DOHH2 (cell line): Measurements from ENCODE around the gene MLH3.

Experiments used
- H3F3A ChIP-seq: fragments of 200-600 bp; sonication (generic), shearing (Covaris generic); 2 replicates; pipeline ENCODE4 v1.6.0; 2016; ENCODE audit warnings: antibody characterized with exemption, mild to moderate bottlenecking; ENCODE audit not compliant: control insufficient read depth, insufficient read depth
- H3K27ac ChIP-seq: fragments of 200-600 bp; sonication (generic); 2 replicates; pipeline ENCODE4 v1.5.1; 2014; ENCODE audit warnings: low read depth, mild to moderate bottlenecking, low read length, moderate library complexity
- H3K27me3 ChIP-seq: fragments of 200-600 bp; sonication (generic); 2 replicates; pipeline ENCODE4 v1.6.1; 2014; ENCODE audit warnings: mild to moderate bottlenecking, low read length, mixed read lengths; ENCODE audit not compliant: control insufficient read depth
- H3K36me3 ChIP-seq: fragments of 200-600 bp; sonication (generic); 2 replicates; pipeline ENCODE4 v1.6.1; 2014; ENCODE audit warnings: mild to moderate bottlenecking, low read length, moderate library complexity, mixed read lengths; ENCODE audit not compliant: control insufficient read depth
- H3K4me1 ChIP-seq: fragments of 200-600 bp; sonication (generic); 2 replicates; pipeline ENCODE4 v1.6.1; 2014; ENCODE audit warnings: mild to moderate bottlenecking, low read length, mixed read lengths; ENCODE audit not compliant: control insufficient read depth
- H3K4me2 ChIP-seq: fragments of 200-600 bp; sonication (generic); 2 replicates; pipeline ENCODE4 v1.6.0; 2014; ENCODE audit warnings: mild to moderate bottlenecking, low read length, moderate library complexity
- H3K4me3 ChIP-seq: fragments of 200-600 bp; sonication (generic); 2 replicates; pipeline ENCODE4 v1.5.1; 2014; ENCODE audit warnings: mild to moderate bottlenecking, low read length, mixed read lengths
- H3K79me2 ChIP-seq: fragments of 200-600 bp; sonication (generic); 2 replicates; pipeline ENCODE4 v1.6.1; 2014; ENCODE audit warnings: mild to moderate bottlenecking, low read length, mixed read lengths; ENCODE audit not compliant: control insufficient read depth
- H3K9me2 ChIP-seq: fragments of 200-600 bp; sonication (generic); replicated peaks from 2 replicates; pipeline ENCODE4 v1.6.1; 2014; ENCODE audit warnings: mild to moderate bottlenecking, low read length, mixed read lengths; ENCODE audit not compliant: control insufficient read depth
- H3K9me3 ChIP-seq: fragments of 200-600 bp; sonication (generic); 2 replicates; pipeline ENCODE4 v1.6.1; 2014; ENCODE audit warnings: antibody characterized with exemption, low read length, mixed read lengths; ENCODE audit not compliant: control insufficient read depth, insufficient read depth
- H4K20me1 ChIP-seq: fragments of 200-600 bp; sonication (generic); 2 replicates; pipeline ENCODE4 v1.6.0; 2014; ENCODE audit warnings: low read depth, mild to moderate bottlenecking, antibody characterized with exemption, low read length, moderate library complexity; ENCODE audit not compliant: control insufficient read depth, insufficient read depth
- EZH2phosphoT487 ChIP-seq: fragments of 200-600 bp; sonication (generic); IDR thresholded peaks from 2 replicates; pipeline ENCODE4 v1.6.1; 2017; ENCODE audit warnings: borderline replicate concordance, mild to moderate bottlenecking, antibody characterized with exemption, low read length, moderate library complexity, mixed read lengths
- TF ChIP-seq, protein P1 (sequence below): fragments of 200-600 bp; sonication (generic); IDR thresholded peaks from one replicate; pipeline ENCODE4 v1.5.1; 2014; ENCODE audit warnings: antibody characterized with exemption, mild to moderate bottlenecking, low read depth, low read length; ENCODE audit not compliant: poor library complexity, severe bottlenecking

Gene MLH3

GRCh38 chr14:75040507-75040906, 10.8 kb downstream of the MLH3 start:
- Histone ChIP-seq H3K36me3 (peaks cover 40% of the 10 kb centered on the region), H3K4me2 (no peak overlapping the region), H3K79me2 (peaks cover 15% of the 10 kb centered on the region), H3K27me3 (no peaks in the 10 kb centered on the region), H3F3A (peaks cover 4% of the 10 kb centered on the region; the same call in 1 of the 2 replicates), H3K9me2 (no peaks in the 10 kb centered on the region), H3K9me3 (no peaks in the 10 kb centered on the region), H3K4me1 (no peaks in the 10 kb centered on the region), H3K27ac (no peak overlapping the region), H3K4me3 (no peak overlapping the region), H4K20me1 (no peaks in the 10 kb centered on the region)
- no peak for TF ChIP-seq EZH2phosphoT487
- TF ChIP-seq, protein P1, sequence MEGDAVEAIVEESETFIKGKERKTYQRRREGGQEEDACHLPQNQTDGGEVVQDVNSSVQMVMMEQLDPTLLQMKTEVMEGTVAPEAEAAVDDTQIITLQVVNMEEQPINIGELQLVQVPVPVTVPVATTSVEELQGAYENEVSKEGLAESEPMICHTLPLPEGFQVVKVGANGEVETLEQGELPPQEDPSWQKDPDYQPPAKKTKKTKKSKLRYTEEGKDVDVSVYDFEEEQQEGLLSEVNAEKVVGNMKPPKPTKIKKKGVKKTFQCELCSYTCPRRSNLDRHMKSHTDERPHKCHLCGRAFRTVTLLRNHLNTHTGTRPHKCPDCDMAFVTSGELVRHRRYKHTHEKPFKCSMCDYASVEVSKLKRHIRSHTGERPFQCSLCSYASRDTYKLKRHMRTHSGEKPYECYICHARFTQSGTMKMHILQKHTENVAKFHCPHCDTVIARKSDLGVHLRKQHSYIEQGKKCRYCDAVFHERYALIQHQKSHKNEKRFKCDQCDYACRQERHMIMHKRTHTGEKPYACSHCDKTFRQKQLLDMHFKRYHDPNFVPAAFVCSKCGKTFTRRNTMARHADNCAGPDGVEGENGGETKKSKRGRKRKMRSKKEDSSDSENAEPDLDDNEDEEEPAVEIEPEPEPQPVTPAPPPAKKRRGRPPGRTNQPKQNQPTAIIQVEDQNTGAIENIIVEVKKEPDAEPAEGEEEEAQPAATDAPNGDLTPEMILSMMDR: no peak

GRCh38 chr14:75032939-75033338, 18.3 kb downstream of the MLH3 start:
- Histone ChIP-seq H4K20me1 (no peaks in the 10 kb centered on the region), H3K9me3 (no peaks in the 10 kb centered on the region), H3K4me1 (no peaks in the 10 kb centered on the region), H3K36me3 (peaks cover 50% of the 10 kb centered on the region), H3K4me2 (no peak overlapping the region), H3K9me2 (no peaks in the 10 kb centered on the region), H3K79me2 (no peaks in the 10 kb centered on the region), H3K27ac (no peak overlapping the region), H3K4me3 (no peak overlapping the region), H3K27me3 (no peaks in the 10 kb centered on the region), H3F3A (no peaks in the 10 kb centered on the region)
- TF ChIP-seq, protein P1: no peak
- no peak for TF ChIP-seq EZH2phosphoT487

GRCh38 chr14:75030147-75030546, 21.1 kb downstream of the MLH3 start:
- no peaks in the 10 kb centered on the region for H3F3A ChIP-seq
- no peaks in the 10 kb centered on the region for H3K9me3 ChIP-seq
- H3K79me2 ChIP-seq: no peaks in the 10 kb centered on the region
- no peak overlapping the region for H3K4me2 ChIP-seq
- no peaks in the 10 kb centered on the region for H3K9me2 ChIP-seq
- no peak overlapping the region for H3K27ac ChIP-seq
- H3K4me1 ChIP-seq: no peaks in the 10 kb centered on the region
- H3K36me3 ChIP-seq: peaks cover 55% of the 10 kb centered on the region
- no peaks in the 10 kb centered on the region for H4K20me1 ChIP-seq
- no peak overlapping the region for H3K4me3 ChIP-seq
- no peak for TF ChIP-seq EZH2phosphoT487
- TF ChIP-seq, protein P1: no peak
- no peaks in the 10 kb centered on the region for H3K27me3 ChIP-seq
